GM19023 (cell line): ENCODE results near the gene ZNF268.

Source experiments
- ATAC-seq: cut with Tn5 transposase; IDR thresholded peaks from one replicate; pipeline ENCODE4 v1.9.1; 2021; ENCODE audit warnings: mild to moderate bottlenecking, moderate library complexity; ENCODE audit not compliant: unreplicated experiment

ZNF268 gene

GRCh38 chr12:133181238-133181959 lies at the start of gene ZNF268:
Gene ZNF268 (plus strand): TSS chr12:133181495. CDS start chr12:133181998, 503 bp downstream.
- peak; percentile 93 for ATAC-seq

- ATAC-seq = no peak
These were observed 45.5 kb upstream of the ZNF268 start for GRCh38 chr12:133135747-133136146.

GRCh38 chr12:133145981-133146380 lies 35.3 kb upstream of the ZNF268 start:
- ATAC-seq = no peak

- no peak for ATAC-seq
These were observed 25.1 kb upstream of the ZNF268 start for GRCh38 chr12:133156125-133156690.

GRCh38 chr12:133165776-133166175 lies 15.5 kb upstream of the ZNF268 start:
- no peak for ATAC-seq

GRCh38 chr12:133172491-133172890 lies 8.8 kb upstream of the ZNF268 start:
- ATAC-seq = no peak

GRCh38 chr12:133174901-133175300 lies 6.4 kb upstream of the ZNF268 start:
- ATAC-seq = no peak

GRCh38 chr12:133180669-133181068 lies 626 bp upstream of the ZNF268 start:
- no peak for ATAC-seq

GRCh38 chr12:133190176-133190575 lies 8.9 kb downstream of the ZNF268 start:
- ATAC-seq = no peak

GRCh38 chr12:133192847-133193246 lies 11.6 kb downstream of the ZNF268 start:
- ATAC-seq = no peak

GRCh38 chr12:133201888-133202287 lies 20.6 kb downstream of the ZNF268 start:
- no peak for ATAC-seq

- no peak for ATAC-seq
These were observed 21.4 kb downstream of the ZNF268 start for GRCh38 chr12:133202493-133203343.

GRCh38 chr12:133203344-133204263 lies 22.3 kb downstream of the ZNF268 start:
- ATAC-seq = no peak

- ATAC-seq = no peak
These were observed 22.9 kb downstream of the ZNF268 start for GRCh38 chr12:133204264-133204603.

- no peak for ATAC-seq
These were observed 25.1 kb downstream of the ZNF268 start for GRCh38 chr12:133206390-133206789.

GRCh38 chr12:133215724-133216123 lies 34.4 kb downstream of the ZNF268 start:
- no peak for ATAC-seq

GRCh38 chr12:133217219-133217618 lies 35.9 kb downstream of the ZNF268 start:
- ATAC-seq = no peak

- no peak for ATAC-seq
These were observed 39.2 kb downstream of the ZNF268 start for GRCh38 chr12:133220521-133220920.

- ATAC-seq = no peak
These were observed 39.9 kb downstream of the ZNF268 start for GRCh38 chr12:133221241-133221640.

GRCh38 chr12:133222211-133222610 lies 40.9 kb downstream of the ZNF268 start:
- no peak for ATAC-seq

GRCh38 chr12:133225527-133225926 lies 44.2 kb downstream of the ZNF268 start:
- ATAC-seq = no peak
